Skin of body (tissue), 2 donors: ENCODE results near the gene FAF1. TPM values are rescaled to one million over a fixed set of nuclear protein-coding genes. Genes with fewer than 3 reads are reported as not detected.
A peak's percentile ranks its signal among the peaks of the same experiment; 100 is the strongest.

Source experiments
- DNase-seq: peaks from one replicate; lab custom pipeline; 2025; lab: John Stamatoyannopoulos, UW
- total RNA-seq: library from RNA; depleted of rRNA; stranded (reverse); fragments of >200 nt; gene quantifications from one replicate; pipeline ENCODE4 v1.2.3, GENCODE V29; 2014

The FAF1 gene
- total RNA-seq, 1 donor from 2014 or later = 44.6 TPM

DNA sequence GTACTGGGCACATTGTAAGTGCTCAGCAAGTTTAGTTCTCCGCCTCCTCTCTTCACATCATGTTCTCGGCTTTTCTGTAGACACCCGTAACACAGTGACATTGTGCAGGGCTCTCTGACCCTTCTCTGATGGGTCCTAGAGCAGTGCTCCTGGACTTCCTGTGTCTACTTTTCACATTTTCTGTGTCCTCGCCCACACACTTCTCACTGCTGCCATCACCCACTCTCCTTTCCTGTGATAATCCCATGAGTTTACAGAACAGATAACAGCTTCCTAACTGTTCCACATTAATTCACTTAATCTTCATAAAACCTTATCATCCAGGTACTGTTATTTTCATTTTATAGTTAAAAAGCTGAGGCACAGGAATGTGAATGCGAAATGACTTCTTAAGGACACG, 523.6 kb downstream of the FAF1 start:
- DNase-seq = no peak

DNA sequence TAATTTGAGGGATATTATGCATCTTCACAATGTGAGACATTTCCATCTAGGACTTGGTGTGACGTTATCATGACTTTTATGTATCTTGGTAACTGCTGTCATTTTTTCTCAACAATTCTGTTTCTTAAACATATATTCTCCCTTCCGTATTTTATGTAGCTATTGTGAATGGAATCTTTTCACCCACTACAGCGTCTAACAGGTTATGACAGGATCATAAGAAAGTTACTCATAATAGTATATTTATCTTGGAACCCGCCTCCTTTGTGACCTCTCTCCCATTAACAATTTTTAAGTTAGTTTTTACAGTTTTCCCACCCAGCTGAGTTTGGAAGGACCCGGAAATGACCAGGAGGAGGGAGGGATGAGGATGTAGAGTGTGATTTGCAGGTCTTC, 530.1 kb downstream of the FAF1 start:
- DNase-seq = no peak

DNA sequence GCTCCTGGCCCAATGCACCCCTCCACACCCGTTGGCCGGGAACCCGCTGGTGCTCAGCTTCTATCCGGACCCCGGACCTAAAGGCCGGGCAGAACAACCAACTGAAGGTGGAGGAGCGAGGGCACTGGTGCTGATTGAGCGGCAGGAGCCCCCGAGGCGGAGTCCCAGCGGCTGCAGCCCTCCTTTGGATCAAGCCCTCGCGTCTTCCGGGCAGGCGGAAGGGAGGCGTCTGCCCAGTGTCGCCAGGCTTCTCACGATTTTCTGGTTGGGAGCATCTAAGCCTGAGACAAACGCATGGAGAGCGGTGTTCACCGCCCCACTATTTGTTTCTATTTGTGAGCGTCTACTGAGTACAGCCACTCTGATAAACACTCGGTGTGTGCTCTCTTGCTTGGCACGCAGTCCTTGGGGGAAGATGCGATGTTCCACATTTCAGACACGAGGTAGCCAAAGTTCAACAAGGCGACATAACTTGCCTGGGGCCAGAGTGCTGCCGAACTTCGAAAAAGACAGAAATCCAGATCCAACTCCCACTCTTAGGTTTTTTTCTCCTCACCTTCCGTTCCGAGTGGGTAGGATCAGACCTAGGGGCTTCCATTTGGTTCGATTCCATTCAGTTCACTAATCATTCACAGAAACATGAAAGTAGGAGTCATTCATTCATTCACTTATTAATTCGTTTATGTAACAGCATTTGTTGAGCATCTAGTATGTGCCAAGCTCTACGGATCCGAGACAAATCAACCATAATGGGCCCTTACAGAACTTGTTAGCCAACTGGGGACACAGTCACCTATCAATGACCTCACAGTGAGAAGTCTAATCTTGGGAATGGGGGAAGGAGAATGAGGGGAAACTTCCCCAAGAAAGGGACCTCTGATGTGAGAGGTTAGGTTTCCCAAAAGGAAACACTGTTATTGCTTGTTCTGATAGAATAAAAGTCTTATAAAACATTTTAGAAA, 532.0 kb downstream of the FAF1 start:
- DNase-seq = no peak

DNA sequence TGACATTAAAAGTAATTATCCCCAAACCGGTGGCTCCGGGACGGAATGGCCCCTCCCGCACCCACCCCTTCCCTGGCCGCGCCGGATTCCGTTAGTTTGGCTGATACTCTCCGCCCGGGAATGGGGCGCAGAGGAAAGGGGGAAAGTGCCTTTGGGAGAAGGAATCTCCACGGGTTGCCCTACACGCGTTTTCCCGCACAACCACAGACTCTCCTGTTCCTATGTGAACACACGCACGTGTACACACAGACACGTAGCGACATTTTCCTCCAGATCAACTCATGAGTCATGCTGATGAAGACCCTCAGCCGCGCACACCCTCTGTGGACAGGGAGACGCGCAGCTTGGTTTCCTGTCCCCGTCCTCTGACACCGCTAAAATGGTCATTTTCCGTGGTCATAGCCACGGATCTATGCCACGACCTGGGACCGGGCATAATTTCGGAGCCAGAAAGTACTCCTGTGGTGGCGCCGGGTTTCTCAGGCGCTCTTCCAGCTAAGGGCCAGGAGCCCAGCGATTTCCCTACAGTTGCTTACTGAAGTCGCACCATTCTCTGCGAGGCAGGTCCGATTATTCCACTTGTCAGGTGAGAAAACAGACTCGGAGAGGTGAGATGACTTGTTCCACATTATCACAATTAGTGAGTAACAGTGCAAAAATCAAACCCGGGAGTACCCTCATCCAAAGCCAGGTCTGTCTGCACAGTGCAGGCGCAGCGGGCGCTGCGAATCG, 532.8 kb downstream of the FAF1 start:
- no peak for DNase-seq

DNA sequence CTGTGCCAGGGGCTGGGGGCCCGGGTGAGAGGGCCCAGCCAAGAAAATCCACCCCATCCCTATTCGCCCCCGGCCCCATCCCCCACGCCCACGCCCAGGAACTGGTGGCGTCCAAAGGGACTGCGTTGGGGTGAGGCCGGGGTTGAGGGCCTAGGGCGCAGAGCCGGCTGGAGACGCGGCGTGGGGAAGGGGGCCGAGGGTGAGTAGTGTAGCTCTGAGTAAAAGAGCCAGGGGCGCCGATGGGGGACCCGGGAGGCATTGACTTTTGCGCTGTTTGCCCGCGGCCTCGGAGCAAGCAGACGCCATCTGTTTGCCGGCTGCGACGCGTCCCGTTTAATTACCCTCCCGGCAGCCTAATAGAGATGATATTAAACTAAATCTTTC, 533.4 kb downstream of the FAF1 start:
- DNase-seq = no peak

DNA sequence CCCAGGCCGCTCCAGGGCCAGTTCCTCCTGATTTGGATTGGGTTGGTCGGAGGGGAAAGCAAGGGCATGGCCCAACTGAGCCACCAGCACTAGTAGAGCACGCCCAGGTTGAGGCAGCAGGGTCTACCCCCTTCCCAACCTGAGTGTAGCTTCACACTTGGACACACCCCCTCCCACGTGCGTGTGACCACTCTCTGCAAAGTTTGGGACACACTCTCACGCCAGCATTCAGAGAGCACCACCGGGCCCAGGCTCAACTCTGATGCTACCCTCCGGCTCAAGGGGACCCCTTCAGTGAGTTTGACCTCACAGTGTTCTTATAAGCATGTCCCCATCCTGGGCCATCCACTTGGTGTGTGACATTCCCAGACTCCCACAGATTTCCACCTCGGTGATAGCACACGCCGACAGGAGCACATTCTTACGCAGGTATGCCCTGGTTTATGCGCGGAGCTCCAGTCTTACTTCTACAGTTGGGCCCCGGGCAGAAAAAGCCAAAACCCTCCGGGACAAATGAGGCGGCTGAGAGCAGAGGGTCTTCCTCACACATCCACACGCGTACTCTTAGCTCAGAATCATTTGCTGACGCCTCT, 533.9 kb downstream of the FAF1 start:
- DNase-seq = no peak

DNA sequence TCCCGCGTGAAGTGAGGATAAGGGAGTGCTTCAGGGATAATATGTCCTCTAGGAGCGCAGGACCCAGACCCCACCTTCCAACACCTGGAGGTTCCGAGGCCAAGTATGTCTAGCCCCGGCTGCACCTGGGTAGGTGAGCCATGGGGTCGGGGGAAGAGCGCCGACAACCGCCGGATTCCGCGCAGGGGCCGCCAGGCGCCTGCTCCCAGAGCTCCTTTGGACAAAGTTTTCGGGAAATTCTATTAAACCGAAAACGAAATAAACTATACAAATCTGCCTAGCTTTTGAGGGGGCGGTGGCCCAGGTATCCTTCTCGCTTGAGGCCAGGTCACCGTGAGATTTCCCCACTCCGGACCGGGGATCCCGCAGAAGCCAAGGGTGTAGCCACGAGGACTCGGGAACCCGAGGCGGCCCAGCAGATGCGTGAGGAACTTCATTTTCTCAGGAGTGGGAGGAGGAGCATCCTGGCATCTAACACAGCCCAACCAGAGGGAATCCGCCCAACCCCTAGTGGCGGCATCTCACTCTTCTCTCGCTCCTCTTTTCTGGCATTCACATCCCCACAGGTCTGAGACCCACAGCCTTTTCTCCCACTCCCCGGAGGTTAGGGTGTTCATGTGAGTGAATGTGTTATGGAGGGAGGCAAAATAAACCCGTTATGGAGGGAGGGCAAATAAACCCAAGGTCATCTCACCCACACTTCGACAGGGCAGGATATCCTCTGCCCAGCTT, 534.5 kb downstream of the FAF1 start:
- peak; percentile 5 for DNase-seq

DNA sequence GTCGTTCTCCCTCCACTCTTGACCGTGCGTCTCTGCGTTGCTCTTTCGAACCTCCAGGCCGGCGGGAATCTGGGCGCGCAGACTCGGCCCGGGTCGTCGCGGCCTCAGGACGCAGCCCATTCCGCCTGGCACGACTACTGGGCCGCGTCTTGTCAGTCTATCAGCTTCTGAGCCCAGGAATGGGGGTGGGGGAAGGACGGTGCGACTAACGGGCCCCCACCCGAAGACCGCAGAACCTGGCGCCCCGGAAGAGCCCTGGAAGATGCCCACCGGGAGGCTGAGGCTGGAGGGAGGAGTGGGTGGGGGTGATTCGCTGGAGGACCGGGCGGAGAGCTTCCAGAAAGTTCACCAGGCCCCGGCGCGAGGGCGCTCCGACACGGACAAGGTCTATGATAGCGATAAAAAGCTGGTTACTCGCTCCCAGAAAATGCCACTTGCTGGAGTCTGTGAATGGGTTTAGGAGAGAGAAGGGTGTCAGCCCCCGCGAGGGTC, 535.1 kb downstream of the FAF1 start:
- no peak for DNase-seq

DNA sequence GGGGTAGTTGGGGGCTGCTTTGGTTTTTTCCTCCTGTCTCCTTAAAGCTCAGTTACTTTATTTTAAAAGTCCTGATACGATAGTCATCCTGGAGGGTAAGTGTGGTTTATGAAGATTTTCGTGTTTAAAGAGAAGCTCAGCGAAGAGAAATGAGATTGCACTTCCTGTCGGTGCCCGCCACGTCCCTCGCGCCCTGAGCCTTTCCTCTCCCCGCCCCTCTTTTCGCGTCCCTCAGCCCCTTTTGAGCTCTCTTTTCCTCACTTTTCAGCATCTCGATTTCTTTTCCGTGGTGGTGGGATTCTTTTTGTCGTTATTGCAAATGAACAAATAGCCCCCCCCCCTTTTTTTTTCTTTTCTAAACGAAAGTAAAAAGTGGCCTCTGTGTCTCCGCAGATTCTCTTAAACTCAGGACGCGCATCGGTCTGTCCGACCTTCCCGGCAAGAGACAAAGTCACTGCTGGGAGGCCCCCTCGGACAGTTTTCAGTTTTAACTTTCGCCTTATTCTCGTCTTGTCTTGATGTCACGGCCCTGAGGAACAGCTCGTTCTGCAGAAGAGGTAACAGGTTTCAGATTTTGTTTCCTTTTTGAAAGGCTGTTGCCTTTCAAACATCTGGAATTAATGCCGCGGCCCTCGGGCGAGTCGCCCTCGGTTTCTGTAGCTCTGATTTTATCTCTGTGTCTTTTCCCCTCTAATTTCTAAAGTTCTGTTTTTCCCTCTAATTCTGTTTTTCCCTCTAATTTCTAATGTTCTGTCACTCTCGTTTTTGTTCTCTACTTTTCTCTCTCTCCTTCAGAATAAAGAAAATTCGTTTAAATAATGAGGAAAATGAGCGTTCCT, 535.8 kb downstream of the FAF1 start:
- peak; percentile 10 for DNase-seq

DNA sequence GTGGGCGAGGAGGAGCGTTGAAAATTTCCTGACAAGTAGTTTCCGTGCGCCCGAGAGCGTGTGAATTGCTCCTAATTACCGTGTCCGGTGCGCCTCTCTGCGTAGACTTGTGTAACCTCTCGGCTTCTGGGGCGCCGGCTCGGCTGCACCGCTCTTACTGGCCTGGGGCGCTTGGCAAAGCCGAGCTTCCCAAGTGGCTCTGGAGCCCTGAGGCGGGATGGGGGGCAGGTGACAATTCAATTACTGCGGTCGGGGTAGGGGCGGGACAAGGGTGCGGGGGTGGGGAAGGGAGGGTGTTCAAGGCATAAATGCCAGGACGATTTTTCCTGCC, 536.4 kb downstream of the FAF1 start:
- DNase-seq = no peak

DNA sequence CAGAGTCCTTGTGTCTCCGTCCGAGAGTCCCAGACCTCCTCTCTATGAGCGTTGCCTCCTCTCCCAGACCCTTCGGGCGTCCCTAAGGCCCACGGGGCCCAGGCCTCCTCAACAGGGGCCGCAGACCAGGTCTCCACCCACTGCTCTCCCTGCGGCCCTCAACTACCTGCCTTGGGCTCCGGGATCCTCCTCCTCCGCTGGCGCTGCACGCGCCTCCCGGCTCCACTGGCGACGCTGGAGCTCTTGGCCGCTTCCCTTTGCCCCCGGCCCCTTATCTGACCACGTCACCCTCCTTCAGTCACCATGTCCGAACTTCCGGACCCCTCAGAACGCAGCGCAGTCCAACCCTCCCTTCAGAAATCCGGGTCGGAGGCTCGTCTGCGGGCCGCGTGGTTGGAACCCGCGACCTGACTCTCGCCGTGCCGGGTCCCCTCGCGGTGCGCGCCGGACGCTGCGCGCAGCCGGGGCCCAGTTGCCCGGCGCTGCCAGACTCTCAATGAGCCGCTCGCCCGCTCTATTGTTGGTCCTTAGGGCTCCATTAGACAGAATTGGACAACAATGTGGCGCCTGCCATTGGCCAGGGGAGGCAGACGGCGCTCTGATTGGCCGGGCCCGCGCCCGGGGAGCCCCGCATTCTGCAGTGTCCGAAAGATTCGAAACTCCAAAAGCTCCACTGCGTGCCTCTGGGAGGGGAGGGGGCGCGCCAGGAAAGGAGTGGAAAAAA, 537.0 kb downstream of the FAF1 start, which contains the start of gene DMRTA2:
DMRTA2 (minus strand) TSS at position 498 of the 724 bp plus-strand sequence. CDS start 1,907 bp downstream, outside the sequence.
- DNase-seq = no peak

DNA sequence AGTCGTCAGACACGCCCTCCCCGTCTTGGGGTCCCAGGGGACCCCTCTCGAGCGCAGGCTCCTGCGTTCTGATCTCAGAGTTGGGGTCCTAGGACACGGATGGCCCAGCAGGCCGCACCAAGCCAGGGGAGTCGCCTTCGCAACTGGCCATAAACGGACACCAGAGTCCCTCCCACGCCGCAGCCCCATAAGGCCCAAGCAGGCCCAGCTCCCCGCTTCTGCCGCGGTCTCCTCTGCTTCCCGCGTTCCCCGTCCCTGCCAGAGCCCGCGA, 537.5 kb downstream of the FAF1 start:
- no peak for DNase-seq

DNA sequence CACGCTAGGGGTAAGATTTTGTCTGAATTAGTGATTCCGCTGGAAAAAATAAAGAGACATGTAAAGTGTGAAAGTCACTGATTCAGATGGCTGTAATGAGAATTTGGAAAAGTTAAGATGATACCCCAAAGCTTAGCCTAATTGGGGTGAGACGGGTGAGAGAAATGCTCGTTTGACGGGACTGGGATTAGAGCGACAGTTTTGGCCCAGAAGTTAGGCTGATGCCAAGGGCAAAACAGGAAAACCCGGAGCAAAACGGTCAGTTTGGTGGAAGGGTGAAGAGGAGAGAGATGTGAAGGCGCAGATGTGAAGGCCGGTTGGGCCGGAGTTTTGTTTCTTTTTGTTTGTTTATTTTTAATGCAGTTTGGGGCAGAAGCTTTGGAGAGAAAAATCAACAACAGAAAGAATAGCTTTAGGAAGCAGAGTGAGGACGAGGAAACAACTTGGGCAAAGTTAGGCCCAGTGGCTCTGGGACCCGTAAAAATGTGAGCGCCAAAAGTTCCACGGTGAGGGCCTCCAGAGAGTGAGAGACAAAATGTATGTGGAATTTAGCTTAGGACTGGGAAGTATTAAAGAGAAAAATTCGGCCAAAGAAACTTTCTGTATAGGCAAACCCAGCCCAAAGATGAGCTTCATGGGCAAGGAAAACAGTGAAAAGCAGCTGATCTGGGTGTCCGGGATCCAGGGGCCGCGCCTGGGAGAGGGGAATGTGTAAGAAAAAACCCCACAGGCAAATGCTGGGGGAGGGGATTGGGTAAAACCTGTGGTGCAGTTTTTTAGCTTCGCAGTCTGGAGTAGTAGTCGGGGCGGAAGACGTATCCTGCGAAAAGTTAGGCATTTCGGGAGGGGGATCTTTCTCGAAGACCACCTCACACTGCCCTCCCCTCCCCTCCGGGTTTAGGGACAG, 538.0 kb downstream of the FAF1 start:
- DNase-seq = no peak

DNA sequence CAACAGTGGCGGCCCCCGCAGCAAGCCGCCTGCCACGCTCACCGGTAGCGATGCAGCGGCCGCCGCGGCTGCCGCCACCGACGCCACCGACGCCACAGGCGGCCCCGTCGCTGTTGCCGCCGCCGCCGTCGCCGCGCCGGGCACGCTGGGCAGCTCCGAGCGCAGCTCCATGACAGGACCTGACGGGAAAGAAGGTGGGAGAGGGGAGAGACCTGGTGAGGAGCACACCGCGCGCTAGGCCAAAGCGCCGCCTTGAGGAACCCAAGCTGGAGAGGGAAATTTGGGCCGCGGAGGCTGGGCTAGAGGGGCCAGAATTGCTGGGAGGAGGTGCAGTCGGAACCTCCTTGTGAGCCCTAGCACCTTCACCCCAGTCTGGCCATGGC, 538.7 kb downstream of the FAF1 start:
- no peak for DNase-seq

DNA sequence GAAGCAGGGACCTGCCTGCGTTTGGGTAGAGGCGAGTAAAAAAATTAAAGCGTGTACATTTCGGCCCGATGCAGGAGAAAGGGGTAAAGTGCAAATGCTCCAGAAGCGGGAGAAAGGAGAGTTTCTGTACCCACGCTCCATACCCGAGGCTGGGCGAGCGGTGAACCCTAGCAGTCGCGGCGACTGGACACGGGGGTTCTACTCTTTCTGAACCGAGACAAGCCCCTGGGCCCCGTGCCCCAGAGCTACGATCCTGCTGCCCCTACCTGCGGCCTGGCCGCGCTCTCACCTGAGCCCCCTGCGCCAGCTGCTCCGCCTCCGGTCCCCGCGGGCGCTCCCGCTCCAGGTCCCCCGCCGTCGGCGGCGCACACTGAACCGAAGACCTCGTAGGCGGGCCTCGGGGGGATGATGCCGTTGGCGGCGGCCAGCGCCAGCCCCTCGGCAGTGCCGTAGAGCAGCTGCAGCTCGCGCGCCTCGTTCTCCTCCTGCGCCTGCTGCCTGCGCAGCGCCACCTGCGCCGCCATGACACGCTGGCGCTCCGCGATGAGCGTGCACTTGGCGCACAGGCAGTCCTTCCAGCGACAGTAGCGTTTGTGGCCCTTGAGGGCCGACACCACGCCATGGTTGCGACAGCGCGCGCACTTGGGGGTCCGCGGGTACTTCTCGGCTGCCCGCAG, 539.2 kb downstream of the FAF1 start:
- no peak for DNase-seq

DNA sequence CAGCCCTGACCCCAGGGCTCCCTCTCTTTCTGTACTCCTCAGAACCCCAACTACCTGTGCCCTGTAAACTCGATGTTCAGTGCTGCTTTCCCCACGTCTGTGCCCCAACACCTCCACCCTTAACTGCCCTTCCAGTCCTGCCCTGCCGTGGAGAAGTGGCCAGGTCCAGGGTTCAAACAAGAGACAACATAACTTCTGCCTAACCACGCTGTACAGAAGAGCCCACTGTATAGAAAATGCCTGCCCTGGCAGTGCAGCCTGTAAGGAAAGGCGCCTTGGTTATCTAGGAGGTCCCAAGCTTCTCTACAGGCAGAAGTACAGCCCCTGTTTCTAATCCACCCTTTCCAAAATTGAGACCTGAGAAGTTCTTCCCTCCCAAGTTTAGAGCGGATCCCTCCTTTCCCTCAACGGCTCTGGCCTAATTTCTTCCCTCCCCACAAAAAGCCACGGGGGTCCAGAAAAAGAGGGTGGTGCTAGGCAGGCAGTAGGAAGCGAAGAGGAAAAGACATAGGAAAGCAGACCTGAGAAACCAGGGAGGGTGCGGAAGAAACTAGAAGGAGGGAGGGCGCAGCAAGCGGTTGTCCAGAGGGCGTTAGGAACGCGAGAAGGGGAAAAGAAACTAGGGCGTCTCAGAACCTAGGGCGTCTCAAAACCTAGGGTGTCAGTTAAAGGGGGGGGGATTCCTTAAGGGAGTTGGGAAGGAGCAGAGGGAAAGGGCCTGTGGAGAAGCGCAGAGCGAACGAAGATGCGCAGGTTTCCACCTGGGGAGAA, 540.0 kb downstream of the FAF1 start:
- DNase-seq = no peak

DNA sequence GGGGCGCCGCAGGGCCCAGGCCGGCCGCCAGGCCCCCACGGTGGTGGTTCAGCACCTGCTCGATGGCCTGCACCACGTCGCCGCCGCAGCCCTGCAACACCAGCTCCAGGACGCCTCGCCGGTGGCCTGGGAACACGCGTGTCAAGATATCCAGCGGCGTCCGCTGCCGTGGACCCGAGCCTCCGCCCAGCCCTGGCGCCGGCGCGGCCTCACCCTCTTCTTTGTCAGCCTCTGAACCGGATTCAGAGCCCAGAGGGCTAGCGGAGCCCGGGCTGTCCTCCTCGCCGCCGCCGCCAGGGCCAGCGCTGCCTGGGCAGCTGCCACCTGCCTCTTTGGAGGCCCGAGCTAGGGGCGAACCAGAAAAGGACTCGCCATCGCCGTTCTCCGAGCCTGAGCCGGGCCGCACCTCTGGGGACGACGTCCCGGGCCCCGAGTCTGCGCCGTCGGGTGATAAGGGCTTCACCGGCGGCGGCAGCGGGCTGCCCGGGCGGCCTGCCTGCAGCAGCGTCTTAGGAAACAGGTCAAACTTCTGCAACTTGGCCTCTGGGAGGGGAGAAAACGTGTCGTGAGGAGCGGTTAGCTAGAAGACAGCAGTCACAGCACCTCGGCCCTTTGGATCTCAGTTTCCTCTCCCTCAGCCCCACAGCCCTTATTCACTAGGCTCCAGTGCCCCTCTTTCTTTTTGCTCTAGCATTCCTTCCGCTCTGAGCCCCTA, 540.7 kb downstream of the FAF1 start:
- DNase-seq = no peak
